ENCODE data around the gene ARID4B. TPM values are rescaled to one million over a fixed set of nuclear protein-coding genes. Genes with fewer than 3 reads are reported as not detected.
A peak's percentile ranks its signal among the peaks of the same experiment; 100 is the strongest.
"Not testable (repeated sequence)": the region's sequence is repeated elsewhere in the genome, so short reads cannot be mapped to it uniquely, and the experiment has no call there.

The ARID4B gene
- polyA plus RNA-seq, 1 experiment, result 3.1 TPM

DNA sequence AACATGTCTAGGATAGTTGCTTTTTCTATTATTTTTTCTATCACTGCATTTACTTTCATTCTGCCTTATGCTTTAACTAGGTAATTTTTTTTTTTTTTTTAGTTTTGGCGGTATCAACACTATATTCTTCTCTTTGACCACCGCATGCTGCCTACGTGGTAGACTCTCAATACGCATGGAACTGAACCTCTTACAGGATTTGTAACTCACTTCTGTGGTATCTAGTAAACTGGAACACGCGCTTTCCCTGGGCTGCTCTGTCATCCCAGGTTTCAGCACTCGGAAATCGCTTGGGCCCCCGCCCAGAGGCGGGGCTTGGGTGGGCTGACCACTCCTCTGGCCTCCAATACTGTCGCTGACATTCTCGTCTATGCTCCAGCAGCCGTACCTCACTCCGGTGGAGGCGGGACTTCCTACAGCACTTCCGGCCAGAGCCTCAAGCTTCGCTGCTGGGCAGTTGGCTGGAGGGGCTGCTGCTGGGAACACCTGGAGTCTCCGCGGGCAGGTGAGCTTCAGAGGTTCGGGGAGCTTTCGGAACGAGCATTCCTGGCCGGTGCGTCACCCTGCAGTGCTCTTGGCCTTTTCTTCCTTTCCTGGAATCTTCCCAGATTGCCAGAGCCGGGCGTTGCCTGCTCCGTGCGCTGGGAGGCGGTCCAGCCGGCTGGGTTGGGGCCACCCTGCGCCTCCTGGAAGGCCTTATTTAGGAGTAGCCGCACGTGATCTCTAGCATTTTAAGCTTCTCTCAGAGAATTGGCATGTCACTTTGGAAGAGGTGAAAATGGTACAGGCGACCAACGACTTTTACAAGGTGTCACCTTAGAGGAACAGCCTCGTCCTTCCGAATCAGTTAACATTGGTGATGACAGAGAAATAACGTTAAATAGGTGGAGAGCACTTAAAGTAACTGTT lies 39.3 kb upstream of the ARID4B start, which contains the start of gene TBCE:
TSS of gene TBCE (plus strand) at position 428 of the 909 bp plus-strand sequence. CDS start 12,623 bp downstream, outside the sequence.
- CTCF ChIA-PET, result no interaction called here

DNA sequence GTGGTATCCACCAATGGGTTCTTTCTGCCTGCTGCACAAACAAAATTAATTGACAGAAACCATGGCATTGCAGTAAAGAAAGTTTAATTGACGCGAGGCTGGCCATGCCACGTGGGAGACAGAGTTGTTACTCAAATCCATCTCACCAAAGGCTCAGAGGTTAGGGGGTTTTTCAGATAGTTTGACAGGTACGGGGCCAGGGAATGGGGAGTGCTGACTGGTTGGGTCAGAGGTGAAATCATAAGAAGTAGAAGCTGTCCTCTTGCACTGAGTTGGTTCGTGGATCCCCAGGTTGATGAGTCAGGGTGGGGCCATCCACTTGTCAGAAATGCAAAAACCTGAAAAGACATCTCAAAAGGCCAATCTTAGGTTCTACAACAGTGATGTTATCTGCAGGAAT lies 38.3 kb upstream of the ARID4B start:
- Histone ChIP-seq H3K36me3 (ENCODE audit: control insufficient read depth, insufficient read depth, low read length) (no peaks in the 10 kb centered on the region), H3K27me3 (ENCODE audit: control insufficient read depth, insufficient read depth, low read length) (no peaks in the 10 kb centered on the region), H3K4me3 (ENCODE audit: low read depth, low read length) (no peak overlapping the region)
- no peak for DNase-seq (ENCODE audit: low read depth)
- CTCF ChIA-PET, result no interaction called here
- POLR2A ChIA-PET, result no interaction called here
- TF ChIP-seq, protein P1, sequence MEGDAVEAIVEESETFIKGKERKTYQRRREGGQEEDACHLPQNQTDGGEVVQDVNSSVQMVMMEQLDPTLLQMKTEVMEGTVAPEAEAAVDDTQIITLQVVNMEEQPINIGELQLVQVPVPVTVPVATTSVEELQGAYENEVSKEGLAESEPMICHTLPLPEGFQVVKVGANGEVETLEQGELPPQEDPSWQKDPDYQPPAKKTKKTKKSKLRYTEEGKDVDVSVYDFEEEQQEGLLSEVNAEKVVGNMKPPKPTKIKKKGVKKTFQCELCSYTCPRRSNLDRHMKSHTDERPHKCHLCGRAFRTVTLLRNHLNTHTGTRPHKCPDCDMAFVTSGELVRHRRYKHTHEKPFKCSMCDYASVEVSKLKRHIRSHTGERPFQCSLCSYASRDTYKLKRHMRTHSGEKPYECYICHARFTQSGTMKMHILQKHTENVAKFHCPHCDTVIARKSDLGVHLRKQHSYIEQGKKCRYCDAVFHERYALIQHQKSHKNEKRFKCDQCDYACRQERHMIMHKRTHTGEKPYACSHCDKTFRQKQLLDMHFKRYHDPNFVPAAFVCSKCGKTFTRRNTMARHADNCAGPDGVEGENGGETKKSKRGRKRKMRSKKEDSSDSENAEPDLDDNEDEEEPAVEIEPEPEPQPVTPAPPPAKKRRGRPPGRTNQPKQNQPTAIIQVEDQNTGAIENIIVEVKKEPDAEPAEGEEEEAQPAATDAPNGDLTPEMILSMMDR (IDR thresholded peaks at IDR 0.05; ENCODE audit: insufficient read depth, low read depth, low read length), result no peak

More for the DNA sequence above, 39.3 kb upstream of the ARID4B start, which contains the start of gene TBCE:
- TF ChIP-seq, protein P1 (IDR thresholded peaks at IDR 0.05; ENCODE audit: insufficient read depth, low read depth, low read length), result peak; percentile 40
- no peaks in the 10 kb centered on the region for H3K27me3 ChIP-seq (ENCODE audit: control insufficient read depth, insufficient read depth, low read length)
- no peaks in the 10 kb centered on the region for H3K36me3 ChIP-seq (ENCODE audit: control insufficient read depth, insufficient read depth, low read length)
- POLR2A ChIA-PET, result interaction anchor here (0.6 kb wide), 2 partner anchors 15 to 285 kb away, joined by 3 to 7 read pairs; no protein-coding TSS in a partner anchor
- peak within 1 kb of the TSS; percentile 72 for H3K4me3 ChIP-seq (ENCODE audit: low read depth, low read length)
- peak; percentile 90 for DNase-seq (ENCODE audit: low read depth)

DNA sequence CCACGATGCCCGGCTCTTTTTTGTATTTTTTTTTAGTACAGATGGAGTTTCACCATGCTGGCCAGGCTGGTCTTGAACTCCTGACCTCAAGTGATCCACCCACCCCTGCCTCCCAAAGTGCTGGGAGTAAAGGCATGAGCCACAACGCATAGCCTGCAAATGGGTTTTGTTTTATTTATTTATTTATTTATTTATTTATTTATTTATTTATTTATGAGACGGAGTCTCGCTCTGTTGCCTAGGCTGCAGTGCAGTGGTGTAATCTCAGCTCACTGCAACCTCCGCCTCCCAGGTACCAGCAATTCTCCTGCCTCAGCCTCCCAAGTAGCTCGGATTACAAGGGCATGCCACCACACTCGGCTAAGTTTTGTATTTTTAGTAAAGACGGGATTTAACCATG lies 36.2 kb upstream of the ARID4B start:
- not testable (repeated sequence) for DNase-seq (ENCODE audit: low read depth); H3K4me3 ChIP-seq (ENCODE audit: low read depth, low read length); H3K36me3 ChIP-seq (ENCODE audit: control insufficient read depth, insufficient read depth, low read length); H3K27me3 ChIP-seq (ENCODE audit: control insufficient read depth, insufficient read depth, low read length)
- ChIA-PET CTCF (interaction anchor here (0.6 kb wide), 1 partner anchor 751 kb away, joined by 3 read pairs; no protein-coding TSS in a partner anchor), POLR2A (interaction anchor here (0.6 kb wide), 1 partner anchor 47 kb away, joined by 3 read pairs; no protein-coding TSS in a partner anchor)

DNA sequence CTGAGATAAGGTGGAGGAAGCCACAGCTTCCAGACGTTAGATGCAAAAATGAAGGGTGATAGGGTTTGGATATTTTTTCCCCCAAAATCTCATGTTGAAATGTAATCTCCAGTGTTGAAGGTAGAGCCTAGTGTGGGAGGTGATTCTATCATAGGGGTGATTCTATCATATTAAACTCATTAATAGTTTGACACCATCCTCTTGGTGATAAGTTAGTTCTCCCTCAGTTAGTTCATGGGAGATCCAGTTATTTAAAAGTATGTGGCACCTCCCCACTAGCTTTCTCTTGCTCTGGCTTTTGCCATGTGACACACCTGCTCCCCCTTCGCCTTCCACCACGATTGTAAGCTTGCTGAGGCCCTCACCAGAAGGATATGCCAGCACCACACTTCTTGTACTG lies 30.9 kb upstream of the ARID4B start:
- H3K36me3 ChIP-seq (ENCODE audit: control insufficient read depth, insufficient read depth, low read length), result no peaks in the 10 kb centered on the region
- no peak for DNase-seq (ENCODE audit: low read depth)
- H3K27me3 ChIP-seq (ENCODE audit: control insufficient read depth, insufficient read depth, low read length), result no peaks in the 10 kb centered on the region
- TF ChIP-seq, protein P1 (IDR thresholded peaks at IDR 0.05; ENCODE audit: insufficient read depth, low read depth, low read length), result no peak
- ChIA-PET CTCF (interaction anchor here (0.6 to 1.6 kb wide), 2 partner anchors 29 to 86 kb away, joined by 3 to 5 read pairs; no protein-coding TSS in a partner anchor), POLR2A (no interaction called here)
- H3K4me3 ChIP-seq (ENCODE audit: low read depth, low read length), result no peak overlapping the region

DNA sequence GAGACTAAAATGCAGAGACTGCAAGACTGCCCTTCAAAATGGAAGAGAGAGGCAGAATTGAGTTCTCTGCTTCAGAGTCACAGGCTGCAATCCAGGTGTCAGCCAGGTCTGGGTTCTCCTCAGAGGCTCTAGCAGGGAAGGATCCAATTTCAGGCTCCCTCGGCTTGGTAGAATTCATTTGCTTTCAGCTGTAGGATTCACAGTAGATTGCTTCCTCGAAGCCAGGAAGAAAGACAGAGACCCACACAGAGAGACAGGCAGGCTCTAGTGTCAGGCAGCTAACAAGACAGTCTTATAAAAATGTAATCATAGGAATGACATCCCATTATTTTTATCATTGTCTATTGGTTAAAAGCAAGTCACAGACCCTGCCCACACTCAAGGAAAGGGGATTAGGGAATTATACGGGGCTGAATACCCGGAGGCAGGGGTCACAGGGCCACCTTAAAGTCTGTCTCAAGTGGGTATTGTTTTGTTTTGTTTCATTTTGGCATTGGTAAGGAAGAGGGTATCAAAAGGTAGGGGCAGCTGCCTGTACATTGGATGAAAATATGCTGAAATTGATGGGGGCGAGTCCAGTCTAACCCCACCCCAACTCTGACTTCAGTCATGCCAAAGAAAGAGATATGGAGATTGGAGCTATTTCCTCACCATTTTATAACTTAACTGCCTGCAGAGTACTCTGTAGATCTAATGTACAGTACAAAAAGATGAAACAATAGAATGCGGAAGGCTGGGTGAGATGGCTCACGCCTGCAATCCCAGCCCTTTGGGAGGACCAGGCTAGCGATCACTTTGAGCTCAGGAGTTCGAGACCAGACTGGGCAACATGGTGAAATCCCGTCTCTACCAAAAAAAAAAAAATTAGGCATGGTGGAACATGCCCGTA lies 29.8 kb upstream of the ARID4B start:
- TF ChIP-seq, protein P1 (IDR thresholded peaks at IDR 0.05; ENCODE audit: insufficient read depth, low read depth, low read length), result no peak
- Histone ChIP-seq H3K4me3 (ENCODE audit: low read depth, low read length) (no peak overlapping the region), H3K36me3 (ENCODE audit: control insufficient read depth, insufficient read depth, low read length) (no peaks in the 10 kb centered on the region), H3K27me3 (ENCODE audit: control insufficient read depth, insufficient read depth, low read length) (no peaks in the 10 kb centered on the region)
- ChIA-PET CTCF (interaction anchor here (0.6 to 1.6 kb wide), 3 partner anchors 28 to 99 kb away, joined by 3 to 6 read pairs (median 5); no protein-coding TSS in a partner anchor), POLR2A (interaction anchor here (0.6 kb wide), 1 partner anchor 30 kb away, joined by 12 read pairs; the partner anchor contains the start of gene ARID4B)
- no peak for DNase-seq (ENCODE audit: low read depth)

Measured in BJ (cell line).